Sigmoid colon (tissue), 7 donors: ENCODE measurements around the gene ABCC1. TPM values are rescaled to one million over a fixed set of nuclear protein-coding genes. Genes with fewer than 3 reads are reported as not detected.

Source experiments
- DNase-seq: peaks from one replicate; pipeline ENCODE4 v3.0.0-alpha.2; 2019
- H3K27ac ChIP-seq, 4 donors: fragments of 200-600 bp; sonication (generic); one replicate each; pipeline ENCODE4 v1.5.1; 2016 to 2019; ENCODE audit warnings: mild to moderate bottlenecking in 1 of 4
- H3K27me3 ChIP-seq, 3 donors: fragments of 200-600 bp; sonication (generic); one replicate each; pipeline ENCODE4 v1.5.1; 2019; ENCODE audit warnings: mild to moderate bottlenecking in 1 of 3
- H3K36me3 ChIP-seq, 4 donors: fragments of 200-600 bp; sonication (generic); one replicate each; pipeline ENCODE4 v1.5.1; 2016 to 2019
- H3K4me1 ChIP-seq, 4 donors: fragments of 200-600 bp; sonication (generic); one replicate each; pipeline ENCODE4 v1.5.1; 2017 to 2019
- H3K4me3 ChIP-seq, 4 donors: fragments of 200-600 bp; sonication (generic); one replicate each; pipeline ENCODE4 v1.5.1; 2017 to 2019; ENCODE audit warnings: mild to moderate bottlenecking in 2 of 4, moderate library complexity in 1 of 4
- H3K9me3 ChIP-seq, 4 donors: fragments of 200-600 bp in 3 of 4; sonication (generic) in 3 of 4; one replicate each; pipeline versions ENCODE4 v1.5.1 to v1.6.1; 2013 to 2019
- EP300 ChIP-seq, 4 donors: sonication (generic); formaldehyde crosslinking; IDR thresholded peaks; one replicate each; pipeline ENCODE4 v1.6.1; 2017; ENCODE audit warnings: antibody characterized with exemption in 4 of 4
- POLR2A ChIP-seq, 2 donors: fragments of 450-650 bp; IDR thresholded peaks; one replicate each; pipeline ENCODE4 v1.6.1; 2016; ENCODE audit warnings: antibody characterized with exemption in 2 of 2, mild to moderate bottlenecking in 2 of 2, moderate library complexity in 2 of 2
- POLR2AphosphoS5 ChIP-seq, 4 donors: sonication (generic); formaldehyde crosslinking; IDR thresholded peaks; one replicate each; pipeline ENCODE4 v1.6.1; 2017; ENCODE audit warnings: antibody characterized with exemption in 4 of 4
- WGBS, 2 donors: extraction: QIAGEN DNeasy Blood & Tissue Kit; methylation state at CpG; one replicate each; pipeline ENCODE4 v1.1.7; 2013; 5-methylcytosine and 5-hydroxymethylcytosine counted together
- intact Hi-C: fragments of 100-400 bp; cut with DNase I; formaldehyde crosslinking; loops from one replicate; pipeline ENCODE4 v1.15.1; 2023
- polyA plus RNA-seq, 3 donors: library from polyadenylated mRNA; stranded (reverse); fragments of 200-250 nt; gene quantifications; one replicate each; pipeline ENCODE4 v1.2.3, GENCODE V29; 2013
- total RNA-seq, 4 donors: library from RNA; depleted of rRNA; stranded (reverse); fragments of >200 nt; gene quantifications; one replicate each; pipeline ENCODE4 v1.1.0, GENCODE V29; 2016
- TF ChIP-seq, protein P1 (sequence below), 4 experiments: fragments of 450-650 bp in 3 of 4; fragments of 200-600 bp in 1 of 4; IDR thresholded peaks; one replicate each; pipeline ENCODE4 v1.5.1; 2016 to 2019; ENCODE audit warnings: antibody characterized with exemption in 4 of 4, mild to moderate bottlenecking in 3 of 4, moderate library complexity in 2 of 4
- donor health status: healthy with polysubstance abuse.
- donor health status: Bipolar disorder and iron deficiency.
- donor health status: healthy.

ABCC1 gene
- total and polyA plus RNA-seq, 7 donors = 1.8 to 51.8 (median 22.5) TPM

DNA sequence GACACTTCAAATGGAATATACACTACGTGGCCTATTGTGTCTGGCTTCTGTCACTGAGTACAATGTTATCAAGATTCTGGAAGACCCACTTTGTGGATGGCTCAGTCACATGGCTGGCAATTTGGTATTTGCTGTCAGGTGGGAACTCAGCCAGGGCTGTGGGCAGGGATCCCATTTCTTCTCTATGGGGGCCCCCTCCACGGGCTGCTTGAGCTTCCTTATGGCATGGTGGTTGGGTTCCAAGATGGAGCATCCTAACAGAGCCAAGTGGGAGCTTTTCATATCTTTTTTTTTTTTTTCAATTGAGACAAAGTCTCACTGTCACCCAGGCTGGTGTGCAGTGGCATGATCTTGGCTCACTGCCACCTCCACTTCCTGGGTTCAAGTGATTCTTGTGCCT is 43.0 kb upstream of the ABCC1 start:
- WGBS, 2 donors = 77 to 81% methylated on average over 2 of the region's 2 CpGs
- no peak overlapping the region for H3K4me3 ChIP-seq
- TF ChIP-seq EP300 (IDR thresholded peaks at IDR 0.05) (no peak), POLR2AphosphoS5 (IDR thresholded peaks at IDR 0.05) (no peak), POLR2A (IDR thresholded peaks at IDR 0.05) (no peak)
- TF ChIP-seq, protein P1, sequence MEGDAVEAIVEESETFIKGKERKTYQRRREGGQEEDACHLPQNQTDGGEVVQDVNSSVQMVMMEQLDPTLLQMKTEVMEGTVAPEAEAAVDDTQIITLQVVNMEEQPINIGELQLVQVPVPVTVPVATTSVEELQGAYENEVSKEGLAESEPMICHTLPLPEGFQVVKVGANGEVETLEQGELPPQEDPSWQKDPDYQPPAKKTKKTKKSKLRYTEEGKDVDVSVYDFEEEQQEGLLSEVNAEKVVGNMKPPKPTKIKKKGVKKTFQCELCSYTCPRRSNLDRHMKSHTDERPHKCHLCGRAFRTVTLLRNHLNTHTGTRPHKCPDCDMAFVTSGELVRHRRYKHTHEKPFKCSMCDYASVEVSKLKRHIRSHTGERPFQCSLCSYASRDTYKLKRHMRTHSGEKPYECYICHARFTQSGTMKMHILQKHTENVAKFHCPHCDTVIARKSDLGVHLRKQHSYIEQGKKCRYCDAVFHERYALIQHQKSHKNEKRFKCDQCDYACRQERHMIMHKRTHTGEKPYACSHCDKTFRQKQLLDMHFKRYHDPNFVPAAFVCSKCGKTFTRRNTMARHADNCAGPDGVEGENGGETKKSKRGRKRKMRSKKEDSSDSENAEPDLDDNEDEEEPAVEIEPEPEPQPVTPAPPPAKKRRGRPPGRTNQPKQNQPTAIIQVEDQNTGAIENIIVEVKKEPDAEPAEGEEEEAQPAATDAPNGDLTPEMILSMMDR (IDR thresholded peaks at IDR 0.05) = no peak
- intact Hi-C loops = no loop called here
- H3K4me1 ChIP-seq = no peaks in the 10 kb centered on the region
- H3K36me3 ChIP-seq = no peaks in the 10 kb centered on the region
- H3K27ac ChIP-seq = no peak overlapping the region
- H3K27me3 ChIP-seq = no peaks in the 10 kb centered on the region
- no peaks in the 10 kb centered on the region for H3K9me3 ChIP-seq
- peak; percentile 46 for DNase-seq

DNA sequence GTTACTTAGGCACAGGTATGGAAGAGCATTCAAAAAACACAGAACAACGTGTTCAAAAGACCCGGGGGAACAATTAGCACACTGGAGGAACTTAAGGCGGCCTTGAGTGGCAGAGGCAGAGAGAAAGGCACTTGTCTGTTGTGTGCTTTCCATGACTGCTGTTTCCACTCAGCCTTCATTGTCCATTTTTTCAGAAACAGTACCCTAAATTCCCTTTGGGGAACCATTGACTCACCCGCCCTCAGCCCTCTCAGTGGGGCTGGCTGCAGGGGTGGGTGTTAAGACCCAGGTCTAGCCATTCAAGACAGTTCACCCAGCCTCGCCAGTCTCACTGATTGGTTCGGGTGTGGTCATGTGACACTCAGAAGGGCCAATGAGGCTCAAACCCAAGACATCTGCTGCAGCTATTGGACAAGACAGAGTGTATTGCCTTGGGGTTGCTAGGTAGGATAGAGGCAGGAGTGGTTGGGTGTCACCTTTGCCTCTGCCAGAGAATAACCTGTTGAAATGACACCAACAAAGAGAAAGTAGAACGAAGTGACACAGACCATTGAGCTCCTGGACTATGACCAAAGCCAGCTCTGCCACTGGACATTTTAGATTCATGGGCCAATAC is 41.4 kb upstream of the ABCC1 start:
- TF ChIP-seq, protein P1 (IDR thresholded peaks at IDR 0.05) = no peak
- TF ChIP-seq POLR2AphosphoS5 (IDR thresholded peaks at IDR 0.05) = no peak
- no peak for TF ChIP-seq EP300 (IDR thresholded peaks at IDR 0.05)
- no peak for TF ChIP-seq POLR2A (IDR thresholded peaks at IDR 0.05)
- no peaks in the 10 kb centered on the region for H3K9me3 ChIP-seq
- no peak overlapping the region for H3K4me3 ChIP-seq
- DNase-seq = peak; percentile 26
- H3K4me1 ChIP-seq = no peaks in the 10 kb centered on the region
- intact Hi-C loops = no loop called here
- no peak overlapping the region for H3K27ac ChIP-seq
- no peaks in the 10 kb centered on the region for H3K36me3 ChIP-seq
- H3K27me3 ChIP-seq = no peaks in the 10 kb centered on the region
- 86 to 88% methylated on average over 7 of the region's 7 CpGs for WGBS, 2 donors

DNA sequence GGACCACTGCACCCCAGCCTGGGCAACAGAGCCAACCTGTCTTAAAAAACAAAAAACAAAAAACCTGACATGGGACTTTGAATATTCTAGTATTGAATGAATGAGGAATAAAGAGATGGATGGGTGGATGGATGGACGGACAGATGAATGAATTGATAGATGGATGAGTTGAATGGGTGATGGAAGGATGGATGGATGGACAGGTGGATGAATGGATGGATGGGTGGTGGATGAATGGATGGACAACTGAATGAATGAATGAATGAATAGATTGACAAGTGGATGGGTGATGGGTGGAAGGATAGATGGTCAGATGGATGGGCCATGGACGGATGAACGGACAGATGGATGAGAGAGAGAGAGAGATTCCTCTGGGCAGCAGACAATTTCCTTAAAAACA is 38.2 kb upstream of the ABCC1 start:
- Histone ChIP-seq H3K27me3 (no peaks in the 10 kb centered on the region), H3K9me3 (no peaks in the 10 kb centered on the region), H3K36me3 (no peaks in the 10 kb centered on the region), H3K4me3 (no peak overlapping the region), H3K4me1 (no peaks in the 10 kb centered on the region), H3K27ac (no peak overlapping the region)
- DNase-seq = no peak
- intact Hi-C loops = no loop called here
- TF ChIP-seq POLR2A (IDR thresholded peaks at IDR 0.05) = no peak
- TF ChIP-seq POLR2AphosphoS5 (IDR thresholded peaks at IDR 0.05) = no peak
- no peak for TF ChIP-seq EP300 (IDR thresholded peaks at IDR 0.05)
- TF ChIP-seq, protein P1 (IDR thresholded peaks at IDR 0.05) = no peak
- WGBS, 2 donors = 97% methylated on average over 3 of the region's 3 CpGs

DNA sequence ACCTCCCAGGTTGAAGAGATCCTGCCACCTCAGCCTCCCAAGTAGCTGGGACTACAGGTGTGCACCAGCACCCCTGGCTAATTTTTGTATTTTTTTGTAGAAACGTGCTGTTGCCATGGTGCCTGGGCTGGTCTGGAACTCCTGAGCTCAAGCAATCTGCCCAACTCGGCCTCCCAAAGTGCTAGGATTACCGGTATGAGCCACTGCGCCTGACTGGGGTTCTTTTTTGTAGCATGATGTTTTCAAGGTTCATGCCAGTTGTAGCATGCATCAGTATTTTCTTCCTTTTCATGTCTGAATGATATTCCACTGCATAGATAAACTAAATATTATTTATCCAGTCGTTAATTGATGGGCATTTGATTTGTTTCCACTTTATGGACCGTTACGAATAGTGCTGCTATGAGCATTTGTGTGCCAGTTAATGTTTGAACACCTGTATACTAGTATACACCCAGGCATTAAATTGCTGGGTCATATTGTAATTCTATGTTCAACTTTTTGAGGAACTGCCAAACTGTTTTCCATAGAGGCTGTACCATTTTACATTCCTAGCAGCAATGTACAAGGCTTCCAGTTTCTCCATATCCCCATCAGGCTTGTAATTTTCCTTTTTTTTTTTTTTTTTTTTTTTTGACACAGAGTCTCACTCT is 36.2 kb upstream of the ABCC1 start:
- Histone ChIP-seq H3K27me3 (no peaks in the 10 kb centered on the region), H3K27ac (no peak overlapping the region), H3K4me1 (no peaks in the 10 kb centered on the region), H3K9me3 (no peaks in the 10 kb centered on the region), H3K36me3 (no peaks in the 10 kb centered on the region), H3K4me3 (no peak overlapping the region)
- intact Hi-C loops = no loop called here
- no peak for DNase-seq
- 18 to 63% methylated on average over 7 of the region's 7 CpGs for WGBS, 2 donors
- TF ChIP-seq POLR2A (IDR thresholded peaks at IDR 0.05) (no peak), POLR2AphosphoS5 (IDR thresholded peaks at IDR 0.05) (no peak), EP300 (IDR thresholded peaks at IDR 0.05) (no peak)
- TF ChIP-seq, protein P1 (IDR thresholded peaks at IDR 0.05) = no peak
